HG03442 (cell line): ENCODE data around the gene CHMP3.

Experiments
- ATAC-seq: cut with Tn5 transposase; IDR thresholded peaks from one replicate; pipeline ENCODE4 v1.9.1; 2021; ENCODE audit warnings: mild to moderate bottlenecking, moderate library complexity; ENCODE audit not compliant: unreplicated experiment

The CHMP3 gene

DNA sequence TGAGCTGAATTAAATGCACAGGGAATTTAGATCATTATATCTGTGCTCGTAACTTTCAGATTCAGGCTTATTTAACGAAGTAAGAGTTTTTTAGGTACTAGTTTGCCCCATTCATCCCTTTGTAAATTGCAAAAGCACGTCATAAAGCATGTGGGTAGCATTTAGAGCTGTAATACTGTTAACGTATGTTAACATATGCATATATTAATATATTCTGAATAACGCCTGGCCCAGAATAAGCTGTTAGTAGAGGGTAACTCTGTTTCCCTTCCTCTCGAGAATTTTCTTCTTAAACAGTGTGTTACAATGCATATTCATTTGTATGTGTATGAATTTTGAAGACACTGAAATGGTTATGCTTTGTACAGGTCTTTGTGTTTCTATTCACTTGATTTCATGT lies 91.6 kb downstream of the CHMP3 start:
- ATAC-seq: no peak

DNA sequence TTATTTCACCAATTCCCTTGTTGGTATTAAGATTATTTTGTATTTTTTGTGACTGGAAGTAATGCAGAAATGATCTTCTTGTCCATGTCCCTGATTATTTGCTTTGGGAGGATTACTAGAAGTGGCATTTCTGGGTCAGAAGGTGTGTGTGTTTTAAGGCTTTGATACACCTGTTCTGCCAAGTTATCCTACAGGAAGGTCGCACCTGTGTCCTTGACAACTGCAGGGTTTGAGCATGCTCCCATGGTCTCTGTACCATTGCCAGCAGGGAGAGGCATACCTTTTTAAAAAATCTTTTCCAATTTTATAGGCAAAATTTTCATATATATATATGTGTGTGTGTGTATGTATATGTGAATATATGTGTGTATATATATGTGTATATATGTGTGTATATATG lies 92.4 kb downstream of the CHMP3 start:
- no peak for ATAC-seq

DNA sequence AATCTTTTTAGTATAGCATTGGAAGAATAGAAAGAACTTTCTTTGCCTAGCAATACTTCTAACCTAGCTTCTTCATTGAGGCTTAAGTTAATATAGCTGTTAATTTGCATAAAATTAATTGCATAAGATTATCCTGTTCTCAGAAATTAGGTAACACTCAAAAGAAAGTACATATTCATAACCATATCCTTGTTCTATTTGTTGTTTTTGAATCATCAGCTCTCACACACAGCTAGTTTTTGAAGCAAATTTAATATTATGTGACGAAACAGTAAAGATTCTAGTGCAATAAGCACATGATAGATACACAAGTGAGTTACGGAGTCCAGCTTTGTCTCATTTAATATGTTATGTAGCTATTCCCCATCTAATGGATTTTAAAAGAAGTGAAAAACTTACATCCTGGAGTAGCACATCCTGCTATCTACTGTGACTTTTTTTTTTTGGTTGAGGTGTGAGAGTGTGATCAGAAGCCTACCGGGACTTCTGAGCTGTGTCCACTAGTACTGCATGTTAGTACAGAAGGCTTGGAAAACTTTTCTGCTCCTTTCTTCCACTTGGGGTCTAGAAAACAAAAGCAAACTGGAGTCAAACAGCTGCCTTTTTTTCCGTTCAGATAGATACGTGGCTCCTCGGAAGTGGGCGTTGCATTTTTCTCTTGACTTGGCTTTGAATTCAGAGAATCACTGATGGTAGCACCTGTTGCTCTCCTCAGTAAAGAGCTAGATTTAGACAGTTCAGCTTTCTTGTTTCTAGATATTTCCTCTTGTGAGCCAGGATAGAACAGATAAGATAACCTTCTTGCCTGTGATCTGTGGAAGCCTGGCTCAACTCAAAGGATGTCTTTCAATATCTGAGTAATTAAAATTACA lies 94.8 kb downstream of the CHMP3 start:
- ATAC-seq: no peak

DNA sequence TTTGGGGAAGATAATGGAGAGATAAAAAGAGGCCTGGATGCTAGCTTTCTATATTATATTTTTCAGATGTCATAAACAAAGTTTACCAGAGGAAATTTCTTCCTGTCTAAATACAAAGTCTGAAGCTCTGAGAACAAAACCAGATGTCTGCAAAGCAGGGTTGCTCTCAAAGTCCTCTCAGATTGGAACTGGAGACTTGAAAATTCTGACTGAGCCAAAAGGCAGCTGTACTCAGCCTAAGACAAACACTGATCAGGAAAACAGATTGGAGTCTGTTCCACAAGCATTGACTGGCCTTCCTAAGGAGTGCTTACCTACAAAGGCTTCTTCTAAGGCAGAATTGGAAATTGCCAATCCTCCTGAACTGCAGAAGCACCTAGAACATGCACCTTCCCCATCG lies 96.9 kb downstream of the CHMP3 start:
- no peak for ATAC-seq

DNA sequence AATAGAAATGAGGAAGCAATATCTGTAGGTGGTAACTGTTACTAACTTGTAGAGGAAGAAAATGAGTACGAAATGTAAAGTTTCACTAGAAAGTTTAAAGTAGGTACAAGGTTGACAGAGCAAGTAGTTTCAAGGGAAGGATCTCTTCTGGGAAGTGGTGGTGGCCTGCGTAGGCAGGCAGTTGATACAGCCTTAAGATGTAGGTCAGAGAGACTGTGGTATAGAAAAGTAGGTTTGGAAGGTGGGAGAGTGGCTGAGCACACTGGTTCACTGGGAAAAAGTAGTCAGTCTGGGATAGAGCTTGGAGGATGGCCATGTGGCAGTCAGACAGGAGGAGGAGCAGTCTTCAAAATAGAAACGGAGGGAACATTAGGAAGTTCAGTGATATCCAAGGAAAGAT lies 98.6 kb downstream of the CHMP3 start:
- no peak for ATAC-seq

DNA sequence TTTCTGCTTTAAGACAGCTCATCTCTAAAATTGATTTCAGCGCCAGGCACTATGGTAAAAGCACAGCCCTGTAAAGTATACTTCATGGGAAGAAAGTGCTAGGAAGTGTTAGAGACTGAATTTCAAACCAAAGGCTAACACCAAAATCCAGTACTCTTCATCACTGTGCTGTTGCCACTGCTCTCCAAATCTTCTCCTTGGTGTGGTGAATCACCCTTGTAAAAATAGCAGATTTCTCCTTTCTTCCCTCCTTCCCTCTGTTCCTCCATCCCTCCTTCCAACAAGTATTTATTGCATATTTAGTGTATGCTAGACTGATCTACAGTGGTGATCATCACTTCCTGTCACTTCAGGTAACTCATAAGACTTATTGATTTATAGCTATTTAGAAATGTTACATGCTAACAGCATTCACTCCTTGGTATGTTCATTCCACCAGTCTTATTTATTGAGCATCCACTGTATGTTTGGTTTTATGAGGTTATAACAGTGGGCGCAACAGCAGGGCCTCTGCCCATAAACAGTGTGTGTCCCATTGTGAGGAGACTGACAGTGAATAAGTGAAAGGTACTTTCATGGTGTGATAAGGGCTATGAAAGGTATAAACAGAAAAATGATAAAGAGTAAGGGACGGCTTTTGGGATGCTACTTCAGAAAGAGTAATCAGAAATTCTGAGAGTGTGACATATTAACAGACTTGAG lies 102.0 kb downstream of the CHMP3 start:
- ATAC-seq: no peak

DNA sequence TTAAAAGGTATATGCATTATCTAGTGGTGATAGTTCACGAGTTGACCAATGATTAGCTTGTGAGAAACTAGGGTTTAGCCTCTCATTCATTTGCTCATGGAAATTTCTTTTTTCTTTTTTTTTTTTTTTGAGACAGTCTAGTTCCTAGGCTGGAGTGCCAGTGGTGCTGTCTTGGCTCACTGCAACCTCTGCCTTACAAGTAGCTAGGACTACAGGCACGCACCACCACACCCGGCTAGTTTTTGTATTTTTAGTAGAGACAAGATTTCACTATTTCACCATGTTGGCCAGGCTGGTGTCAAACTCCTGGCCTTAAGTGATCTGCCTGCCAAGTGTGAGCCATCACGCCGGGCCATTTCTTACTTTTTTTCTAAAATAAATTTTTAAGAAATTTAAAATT lies 108.1 kb downstream of the CHMP3 start:
- no peak for ATAC-seq

DNA sequence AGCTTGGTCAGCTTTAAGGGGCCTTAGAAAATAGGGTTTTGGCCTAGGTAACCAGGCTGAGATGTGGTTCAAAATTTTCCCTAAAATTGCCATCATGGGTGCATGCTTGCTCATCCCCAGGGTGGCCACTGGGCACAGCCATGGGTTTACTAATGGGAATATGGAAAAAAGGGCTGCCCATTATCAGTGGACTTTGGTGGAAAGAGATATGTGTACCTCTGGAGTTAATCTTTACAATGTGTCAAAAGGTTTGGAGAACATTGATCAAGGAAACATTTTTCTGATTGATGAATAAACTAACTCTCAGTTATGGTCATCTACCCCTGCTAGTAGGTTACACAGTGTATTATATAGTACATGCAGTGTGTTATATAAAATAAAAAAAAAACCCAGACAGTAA lies 109.0 kb downstream of the CHMP3 start:
- no peak for ATAC-seq

DNA sequence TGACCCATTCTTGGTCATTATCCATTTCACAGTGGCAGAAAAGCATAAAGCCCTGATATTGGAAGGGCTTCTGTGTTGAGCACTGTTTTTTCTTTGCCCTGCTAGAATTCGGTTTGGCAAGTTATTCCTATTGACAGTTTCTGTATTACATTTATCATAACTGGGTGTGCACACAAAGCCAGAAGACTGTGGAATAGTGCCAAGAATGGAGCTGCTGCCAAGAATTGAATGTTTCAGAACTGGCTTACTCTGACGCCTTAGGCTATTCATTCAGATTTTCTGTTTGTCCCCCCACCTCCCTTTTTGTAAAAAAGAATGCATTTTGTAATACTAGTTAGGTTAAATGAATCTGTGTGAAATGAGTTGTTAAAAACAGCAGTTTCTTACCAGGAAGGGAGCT lies 109.4 kb downstream of the CHMP3 start:
- no peak for ATAC-seq
